ENCODE data around the gene FNDC3B.

FNDC3B gene

DNA sequence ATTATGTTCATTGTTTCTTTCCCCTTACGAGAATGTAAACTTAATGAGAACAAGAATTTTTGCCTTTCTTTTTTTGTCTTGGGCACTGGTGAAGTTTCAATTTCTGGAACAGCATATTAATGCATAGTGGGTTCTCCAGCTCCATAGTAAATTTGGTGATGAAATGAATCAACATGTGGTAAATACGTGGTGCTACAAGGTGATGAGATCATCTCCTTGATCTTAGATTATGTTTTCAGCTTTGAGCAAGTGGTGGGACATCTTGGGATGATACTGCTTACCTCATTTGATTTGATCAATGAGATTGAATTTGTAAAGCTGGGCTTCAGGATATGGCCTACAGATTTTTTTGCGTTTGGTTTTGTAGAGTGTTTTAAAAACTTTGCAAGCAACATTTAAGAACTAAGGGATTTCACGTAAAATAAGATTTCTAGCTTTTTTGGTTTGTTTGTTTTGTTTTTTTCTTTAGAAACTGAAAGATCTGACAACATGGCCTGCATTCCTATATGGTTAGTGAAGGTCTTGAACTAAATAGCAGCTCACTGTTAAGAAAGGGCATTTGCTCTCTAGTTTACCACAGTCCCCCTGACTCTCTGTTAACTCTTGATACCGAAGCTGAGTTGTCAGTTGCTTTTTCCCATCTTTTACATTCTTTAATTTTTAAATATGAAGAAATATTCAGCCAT lies 45.6 kb downstream of the FNDC3B start:
- Histone ChIP-seq H3K36me3 (no peaks in the 10 kb centered on the region), H3K27me3 (no peaks in the 10 kb centered on the region), H3K4me1 (peaks cover 5% of the 10 kb centered on the region; the same call in 1 of the 2 replicates), H3K9me3 (no peaks in the 10 kb centered on the region), H3K4me3 (ENCODE audit: low read depth, low read length) (no peak overlapping the region)
- TF ChIP-seq, protein P1, sequence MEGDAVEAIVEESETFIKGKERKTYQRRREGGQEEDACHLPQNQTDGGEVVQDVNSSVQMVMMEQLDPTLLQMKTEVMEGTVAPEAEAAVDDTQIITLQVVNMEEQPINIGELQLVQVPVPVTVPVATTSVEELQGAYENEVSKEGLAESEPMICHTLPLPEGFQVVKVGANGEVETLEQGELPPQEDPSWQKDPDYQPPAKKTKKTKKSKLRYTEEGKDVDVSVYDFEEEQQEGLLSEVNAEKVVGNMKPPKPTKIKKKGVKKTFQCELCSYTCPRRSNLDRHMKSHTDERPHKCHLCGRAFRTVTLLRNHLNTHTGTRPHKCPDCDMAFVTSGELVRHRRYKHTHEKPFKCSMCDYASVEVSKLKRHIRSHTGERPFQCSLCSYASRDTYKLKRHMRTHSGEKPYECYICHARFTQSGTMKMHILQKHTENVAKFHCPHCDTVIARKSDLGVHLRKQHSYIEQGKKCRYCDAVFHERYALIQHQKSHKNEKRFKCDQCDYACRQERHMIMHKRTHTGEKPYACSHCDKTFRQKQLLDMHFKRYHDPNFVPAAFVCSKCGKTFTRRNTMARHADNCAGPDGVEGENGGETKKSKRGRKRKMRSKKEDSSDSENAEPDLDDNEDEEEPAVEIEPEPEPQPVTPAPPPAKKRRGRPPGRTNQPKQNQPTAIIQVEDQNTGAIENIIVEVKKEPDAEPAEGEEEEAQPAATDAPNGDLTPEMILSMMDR (IDR thresholded peaks at IDR 0.05; ENCODE audit: low read depth, low read length), result no peak
- no peak for DNase-seq

- no peaks in the 10 kb centered on the region for H3K27me3 ChIP-seq
- H3K9me3 ChIP-seq, result no peaks in the 10 kb centered on the region
- TF ChIP-seq, protein P1 (IDR thresholded peaks at IDR 0.05; ENCODE audit: low read depth, low read length), result no peak
- peaks cover 5% of the 10 kb centered on the region; the same call in 1 of the 2 replicates for H3K4me1 ChIP-seq
- DNase-seq, result no peak
- no peak overlapping the region for H3K4me3 ChIP-seq (ENCODE audit: low read depth, low read length)
- H3K36me3 ChIP-seq, result no peaks in the 10 kb centered on the region
Observed at GRCh38 chr3:172085557-172085895, 46.1 kb downstream of the FNDC3B start.

DNA sequence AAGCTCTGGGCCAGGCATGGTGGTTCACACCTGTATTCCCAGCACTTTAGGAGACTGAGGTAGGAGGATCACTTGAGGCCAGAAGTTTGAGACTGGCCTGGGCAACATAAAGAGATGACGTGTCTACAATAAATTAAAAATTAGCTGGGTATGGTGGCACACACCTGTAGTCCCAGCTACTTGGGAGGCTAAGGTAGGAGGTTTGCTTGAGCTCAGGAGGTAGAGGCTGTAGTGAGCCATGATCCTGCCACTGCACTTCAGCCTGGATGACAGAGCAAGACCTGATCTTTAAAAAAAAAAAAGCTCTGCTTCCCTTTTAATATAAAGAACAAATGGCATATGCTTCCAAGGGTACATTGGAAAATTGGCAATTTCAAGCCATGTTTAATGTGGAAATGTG lies 46.7 kb downstream of the FNDC3B start:
- Histone ChIP-seq H3K4me1 (peaks cover 5% of the 10 kb centered on the region; the same call in 1 of the 2 replicates), H3K36me3 (no peaks in the 10 kb centered on the region), H3K4me3 (ENCODE audit: low read depth, low read length) (no peak overlapping the region), H3K27me3 (no peaks in the 10 kb centered on the region), H3K9me3 (no peaks in the 10 kb centered on the region)
- TF ChIP-seq, protein P1 (IDR thresholded peaks at IDR 0.05; ENCODE audit: low read depth, low read length), result no peak
- no peak for DNase-seq

DNA sequence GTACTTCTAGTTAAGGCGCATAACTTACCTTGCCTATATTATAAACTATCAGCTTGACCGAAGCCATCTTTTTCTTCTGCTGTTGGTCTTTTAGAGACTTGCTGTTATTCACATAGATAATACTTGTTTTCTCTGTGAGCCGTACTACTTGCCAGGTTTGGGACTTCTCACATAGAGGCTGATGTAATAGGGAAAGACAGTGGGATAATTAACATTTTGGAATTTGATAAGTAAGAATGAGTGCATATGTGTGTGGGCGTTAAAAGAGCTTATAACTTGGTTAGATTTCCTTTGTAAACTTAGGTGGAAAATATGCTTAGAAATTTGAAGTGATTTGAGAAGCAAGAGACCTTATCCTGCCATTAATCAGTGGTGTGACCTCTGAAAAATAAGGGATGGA lies 47.8 kb downstream of the FNDC3B start:
- Histone ChIP-seq H3K36me3 (no peaks in the 10 kb centered on the region), H3K4me1 (peaks cover 5% of the 10 kb centered on the region; the same call in 1 of the 2 replicates), H3K27me3 (no peaks in the 10 kb centered on the region), H3K9me3 (no peaks in the 10 kb centered on the region), H3K4me3 (ENCODE audit: low read depth, low read length) (no peak overlapping the region)
- no peak for DNase-seq
- TF ChIP-seq, protein P1 (IDR thresholded peaks at IDR 0.05; ENCODE audit: low read depth, low read length), result no peak

- DNase-seq, result no peak
- no peaks in the 10 kb centered on the region for H3K9me3 ChIP-seq
- TF ChIP-seq, protein P1 (IDR thresholded peaks at IDR 0.05; ENCODE audit: low read depth, low read length), result no peak
- no peaks in the 10 kb centered on the region for H3K36me3 ChIP-seq
- no peak overlapping the region for H3K4me3 ChIP-seq (ENCODE audit: low read depth, low read length)
- peaks cover 3% of the 10 kb centered on the region; the same call in 1 of the 2 replicates for H3K4me1 ChIP-seq
- no peaks in the 10 kb centered on the region for H3K27me3 ChIP-seq
Observed at GRCh38 chr3:172087602-172088580, 48.5 kb downstream of the FNDC3B start.

Data from BE2C (cell line).